ENCODE measurements around the gene AFAP1. TPM values are rescaled to one million over a fixed set of nuclear protein-coding genes. Genes with fewer than 3 reads are reported as not detected.

The AFAP1 gene
- total RNA-seq, 1 donor from 2014 or later = 27.8 TPM

DNA sequence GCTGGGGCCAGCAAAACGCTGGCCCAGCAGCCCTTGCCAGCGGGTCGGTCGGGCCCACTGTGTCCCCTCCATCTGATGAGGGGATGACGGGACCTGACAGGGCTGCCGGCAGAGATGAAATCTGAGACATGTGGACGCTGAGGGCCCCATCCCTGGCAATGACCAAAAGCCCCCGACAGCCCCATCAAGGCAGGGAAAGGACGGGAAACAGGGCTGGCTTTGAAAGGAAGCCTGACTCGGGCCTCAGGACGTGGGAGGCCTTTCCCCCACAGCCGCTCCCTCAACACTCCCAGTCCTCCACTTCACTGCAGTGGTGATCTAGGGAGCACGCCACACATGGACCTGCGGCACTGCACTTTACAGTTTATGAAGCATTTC is 202.4 kb downstream of the AFAP1 start:
- H3K9me3 Mint-ChIP-seq (ENCODE audit: unreplicated experiment) = no peaks in the 10 kb centered on the region
- no peaks in the 10 kb centered on the region for H3K4me1 Mint-ChIP-seq (ENCODE audit: unreplicated experiment)
- H3K27ac Mint-ChIP-seq (ENCODE audit: unreplicated experiment) = no peak overlapping the region
- no peak for DNase-seq (ENCODE audit: low spot score)
- H3K27me3 Mint-ChIP-seq (ENCODE audit: unreplicated experiment) = peaks cover 12% of the 10 kb centered on the region
- TF ChIP-seq, protein P1, sequence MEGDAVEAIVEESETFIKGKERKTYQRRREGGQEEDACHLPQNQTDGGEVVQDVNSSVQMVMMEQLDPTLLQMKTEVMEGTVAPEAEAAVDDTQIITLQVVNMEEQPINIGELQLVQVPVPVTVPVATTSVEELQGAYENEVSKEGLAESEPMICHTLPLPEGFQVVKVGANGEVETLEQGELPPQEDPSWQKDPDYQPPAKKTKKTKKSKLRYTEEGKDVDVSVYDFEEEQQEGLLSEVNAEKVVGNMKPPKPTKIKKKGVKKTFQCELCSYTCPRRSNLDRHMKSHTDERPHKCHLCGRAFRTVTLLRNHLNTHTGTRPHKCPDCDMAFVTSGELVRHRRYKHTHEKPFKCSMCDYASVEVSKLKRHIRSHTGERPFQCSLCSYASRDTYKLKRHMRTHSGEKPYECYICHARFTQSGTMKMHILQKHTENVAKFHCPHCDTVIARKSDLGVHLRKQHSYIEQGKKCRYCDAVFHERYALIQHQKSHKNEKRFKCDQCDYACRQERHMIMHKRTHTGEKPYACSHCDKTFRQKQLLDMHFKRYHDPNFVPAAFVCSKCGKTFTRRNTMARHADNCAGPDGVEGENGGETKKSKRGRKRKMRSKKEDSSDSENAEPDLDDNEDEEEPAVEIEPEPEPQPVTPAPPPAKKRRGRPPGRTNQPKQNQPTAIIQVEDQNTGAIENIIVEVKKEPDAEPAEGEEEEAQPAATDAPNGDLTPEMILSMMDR (IDR thresholded peaks at IDR 0.05; ENCODE audit: unreplicated experiment) = no peak
- H3K4me3 Mint-ChIP-seq (ENCODE audit: unreplicated experiment) = no peak overlapping the region
- no peaks in the 10 kb centered on the region for H3K36me3 Mint-ChIP-seq (ENCODE audit: low read depth, unreplicated experiment)

DNA sequence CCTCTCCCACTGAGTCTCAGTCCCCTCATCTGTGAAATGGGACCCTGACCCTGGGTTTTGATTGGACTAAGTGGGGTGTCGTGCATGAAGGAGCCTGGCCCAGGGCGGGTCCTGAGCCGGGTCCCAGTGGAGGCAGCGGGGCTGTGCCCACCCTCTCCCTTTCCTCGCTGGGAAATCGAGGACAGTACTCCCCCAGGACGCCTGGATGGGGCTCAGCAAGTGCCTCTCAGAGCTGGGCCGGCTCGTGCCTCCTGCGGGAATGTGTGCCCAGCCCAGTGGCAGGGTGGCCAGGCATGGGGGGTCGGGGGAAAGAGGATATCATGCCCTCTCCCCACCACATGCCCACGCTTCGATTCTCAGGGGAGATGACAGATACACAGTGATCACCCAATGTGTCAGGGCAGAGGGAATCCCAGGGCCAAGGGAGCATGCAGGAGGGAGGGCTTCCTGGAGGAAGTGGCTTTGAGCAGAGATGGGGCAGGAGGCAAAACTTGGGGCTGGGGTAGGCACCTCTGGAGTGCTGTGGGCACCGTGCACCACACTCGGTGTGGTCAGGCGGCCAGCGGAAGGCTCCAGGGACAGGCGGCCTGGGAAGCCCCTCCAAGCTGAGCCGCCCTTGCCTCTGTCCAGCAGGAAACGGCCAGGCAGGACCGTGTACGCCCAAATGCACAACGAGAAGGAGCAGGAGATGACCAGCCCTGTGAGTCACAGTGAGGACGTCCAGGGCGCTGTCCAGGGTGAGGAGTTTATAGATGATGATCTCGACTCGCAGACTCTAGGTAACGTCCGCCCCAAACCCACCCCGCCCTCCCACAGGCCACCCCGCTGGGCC is 203.0 kb downstream of the AFAP1 start:
- TF ChIP-seq, protein P1 (IDR thresholded peaks at IDR 0.05; ENCODE audit: unreplicated experiment) = no peak
- Mint-ChIP-seq H3K4me3 (ENCODE audit: unreplicated experiment) (no peak overlapping the region), H3K36me3 (ENCODE audit: low read depth, unreplicated experiment) (no peaks in the 10 kb centered on the region), H3K9me3 (ENCODE audit: unreplicated experiment) (no peaks in the 10 kb centered on the region), H3K4me1 (ENCODE audit: unreplicated experiment) (no peaks in the 10 kb centered on the region), H3K27me3 (ENCODE audit: unreplicated experiment) (peaks cover 12% of the 10 kb centered on the region), H3K27ac (ENCODE audit: unreplicated experiment) (no peak overlapping the region)
- no peak for DNase-seq (ENCODE audit: low spot score)

GRCh38 chr4:7735961-7736360 is 203.7 kb downstream of the AFAP1 start:
- no peaks in the 10 kb centered on the region for H3K4me1 Mint-ChIP-seq (ENCODE audit: unreplicated experiment)
- no peak for DNase-seq (ENCODE audit: low spot score)
- H3K27me3 Mint-ChIP-seq (ENCODE audit: unreplicated experiment) = peaks cover 12% of the 10 kb centered on the region
- TF ChIP-seq, protein P1 (IDR thresholded peaks at IDR 0.05; ENCODE audit: unreplicated experiment) = no peak
- no peaks in the 10 kb centered on the region for H3K36me3 Mint-ChIP-seq (ENCODE audit: low read depth, unreplicated experiment)
- no peaks in the 10 kb centered on the region for H3K9me3 Mint-ChIP-seq (ENCODE audit: unreplicated experiment)
- no peak overlapping the region for H3K4me3 Mint-ChIP-seq (ENCODE audit: unreplicated experiment)
- H3K27ac Mint-ChIP-seq (ENCODE audit: unreplicated experiment) = no peak overlapping the region

DNA sequence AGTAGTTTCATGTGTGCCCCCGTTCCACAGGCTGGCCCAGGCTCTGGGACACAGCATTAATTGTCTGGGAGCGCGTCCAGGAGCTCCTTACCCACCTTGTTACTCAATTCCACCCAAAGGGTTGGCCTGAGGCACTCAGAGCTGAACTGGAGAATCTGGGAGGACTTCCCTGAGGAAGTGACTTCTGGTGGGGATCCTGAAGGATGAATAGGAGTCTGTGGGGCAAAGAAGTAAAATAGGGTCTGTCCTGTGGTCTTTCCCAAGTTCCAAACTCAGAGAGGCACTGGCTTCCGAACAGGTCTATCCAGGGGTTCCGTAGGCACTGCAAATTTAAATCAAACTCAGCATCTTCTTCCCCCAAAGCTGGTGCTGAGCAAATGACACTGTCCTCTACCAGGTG is 204.3 kb downstream of the AFAP1 start:
- TF ChIP-seq, protein P1 (IDR thresholded peaks at IDR 0.05; ENCODE audit: unreplicated experiment) = no peak
- Mint-ChIP-seq H3K27ac (ENCODE audit: unreplicated experiment) (no peak overlapping the region), H3K9me3 (ENCODE audit: unreplicated experiment) (no peaks in the 10 kb centered on the region)

DNA sequence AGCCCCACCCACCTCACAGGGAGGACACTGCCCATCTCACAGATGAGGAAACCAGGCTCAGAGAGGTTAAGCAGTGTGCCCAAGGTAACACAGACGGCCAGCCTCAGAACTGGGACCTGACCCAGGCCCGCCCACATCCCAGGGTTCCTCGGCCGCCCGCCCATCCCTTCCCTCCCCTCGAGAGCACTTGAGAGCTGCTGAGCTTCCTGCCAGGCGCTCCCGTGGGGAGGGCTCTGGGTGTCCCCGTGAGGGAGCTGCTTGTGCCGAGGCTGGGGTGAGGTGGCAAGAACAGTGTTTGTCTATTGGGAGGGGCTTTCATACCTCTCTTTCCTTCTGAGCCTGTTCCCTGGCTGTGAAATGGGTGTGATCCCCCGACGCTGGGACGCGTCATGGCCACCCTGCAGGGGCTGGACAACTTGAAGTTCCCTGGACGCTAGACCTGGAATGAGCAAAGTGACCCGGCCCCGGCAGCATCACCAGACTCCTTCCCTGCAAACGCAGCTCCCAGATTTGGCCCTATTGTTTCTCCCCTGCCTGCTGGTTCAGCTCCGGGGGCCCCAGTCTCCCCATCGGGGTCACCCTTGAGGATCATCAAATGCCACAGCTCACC is 204.9 kb downstream of the AFAP1 start:
- Mint-ChIP-seq H3K27me3 (ENCODE audit: unreplicated experiment) (peaks cover 14% of the 10 kb centered on the region), H3K4me3 (ENCODE audit: unreplicated experiment) (no peak overlapping the region), H3K4me1 (ENCODE audit: unreplicated experiment) (no peaks in the 10 kb centered on the region), H3K27ac (ENCODE audit: unreplicated experiment) (no peak overlapping the region), H3K36me3 (ENCODE audit: low read depth, unreplicated experiment) (no peaks in the 10 kb centered on the region), H3K9me3 (ENCODE audit: unreplicated experiment) (no peaks in the 10 kb centered on the region)
- DNase-seq (ENCODE audit: low spot score) = no peak
- TF ChIP-seq, protein P1 (IDR thresholded peaks at IDR 0.05; ENCODE audit: unreplicated experiment) = no peak

More for the DNA sequence above, 204.3 kb downstream of the AFAP1 start:
- H3K4me1 Mint-ChIP-seq (ENCODE audit: unreplicated experiment) = no peaks in the 10 kb centered on the region
- H3K36me3 Mint-ChIP-seq (ENCODE audit: low read depth, unreplicated experiment) = no peaks in the 10 kb centered on the region
- DNase-seq (ENCODE audit: low spot score) = no peak
- H3K4me3 Mint-ChIP-seq (ENCODE audit: unreplicated experiment) = no peak overlapping the region
- H3K27me3 Mint-ChIP-seq (ENCODE audit: unreplicated experiment) = peaks cover 12% of the 10 kb centered on the region

Measured in endothelial cell (in vitro differentiated cells).